ENCODE results near the gene IGSF3.
A peak's percentile ranks its signal among the peaks of the same experiment; 100 is the strongest.
"Not testable (repeated sequence)": the region's sequence is repeated elsewhere in the genome, so short reads cannot be mapped to it uniquely, and the experiment has no call there.

Gene IGSF3

DNA sequence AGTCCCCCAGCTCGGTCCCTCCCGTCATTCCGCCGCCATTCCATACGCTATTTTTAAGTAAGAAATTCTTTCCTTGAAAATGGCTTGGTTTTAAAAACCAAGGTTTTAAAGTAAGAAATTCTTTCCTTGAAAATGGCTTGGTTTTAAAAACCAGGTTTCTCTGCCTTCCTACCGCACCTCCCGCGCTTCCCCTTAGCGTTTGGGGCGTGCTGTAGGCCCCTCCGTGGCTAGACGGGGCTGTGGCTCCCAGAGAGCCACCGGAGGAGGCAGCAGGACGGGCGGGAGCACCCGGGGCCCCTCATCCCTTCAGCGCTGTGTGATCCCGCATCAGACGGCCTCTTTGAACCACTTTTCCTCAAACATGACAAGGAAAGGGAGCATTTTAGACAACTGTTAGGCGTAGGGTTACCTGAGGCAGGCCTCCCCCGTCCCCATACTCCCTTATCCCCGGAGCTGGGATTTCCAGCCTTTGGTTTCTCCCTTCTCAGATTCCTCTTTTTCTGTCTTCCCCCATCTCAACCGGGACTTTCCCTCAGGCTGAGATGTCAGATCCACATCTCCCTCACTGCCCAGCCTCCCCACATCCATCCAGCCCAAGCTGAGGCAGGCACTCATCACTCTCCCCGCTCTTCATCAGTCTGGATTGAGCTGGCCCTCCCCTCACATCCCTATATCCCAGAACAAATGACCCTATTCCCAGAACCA is 96.2 kb downstream of the IGSF3 start:
- DNase-seq: no peak

DNA sequence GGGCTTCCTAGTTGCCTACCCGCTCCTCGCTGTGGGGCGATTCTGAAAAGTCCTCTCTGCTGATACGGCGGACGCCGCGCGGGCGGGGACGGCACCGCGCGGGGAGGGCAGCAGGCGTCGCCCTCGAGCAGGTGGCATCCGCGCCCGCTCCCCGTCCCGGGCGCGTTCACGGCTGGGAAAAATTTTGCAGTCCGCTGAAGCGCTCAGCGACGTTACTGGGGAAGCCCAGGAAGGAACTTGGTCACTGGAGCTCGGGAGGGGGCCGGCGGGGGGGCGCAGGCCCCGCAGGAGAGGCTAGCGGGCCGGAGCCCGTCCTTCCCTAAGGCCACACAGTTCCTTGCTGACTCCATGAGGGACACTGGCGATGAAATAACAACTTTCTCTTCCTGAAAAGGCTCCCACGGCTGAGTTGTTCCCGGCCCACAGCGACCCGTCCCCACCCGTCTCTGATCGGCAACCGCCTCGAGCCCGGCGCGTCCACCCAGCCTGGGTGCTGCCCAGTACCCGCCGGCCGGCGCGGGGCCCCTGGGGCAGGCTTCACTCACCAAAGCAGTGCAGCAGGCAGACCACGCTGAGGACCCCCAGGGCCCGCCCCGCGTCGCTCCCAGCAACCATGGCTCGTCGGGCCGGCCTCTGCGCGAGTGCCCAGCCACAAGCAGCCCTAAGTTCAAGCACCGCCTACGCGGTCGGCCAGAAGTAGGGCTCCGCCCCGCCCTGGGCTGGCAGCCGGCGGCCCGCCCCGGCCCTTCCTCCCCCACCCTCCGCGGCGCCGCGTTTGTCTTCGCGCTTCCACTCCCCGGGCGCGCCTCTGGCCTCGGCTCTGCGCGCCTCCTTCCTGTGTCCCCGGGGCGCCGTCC is 96.9 kb downstream of the IGSF3 start, which contains the start of gene CD58:
Gene CD58, minus strand, starts transcription at position 669 of the 857 bp plus-strand sequence. Its CDS starts 54 bp downstream, at position 615.
- peak; percentile 83 for DNase-seq

DNA sequence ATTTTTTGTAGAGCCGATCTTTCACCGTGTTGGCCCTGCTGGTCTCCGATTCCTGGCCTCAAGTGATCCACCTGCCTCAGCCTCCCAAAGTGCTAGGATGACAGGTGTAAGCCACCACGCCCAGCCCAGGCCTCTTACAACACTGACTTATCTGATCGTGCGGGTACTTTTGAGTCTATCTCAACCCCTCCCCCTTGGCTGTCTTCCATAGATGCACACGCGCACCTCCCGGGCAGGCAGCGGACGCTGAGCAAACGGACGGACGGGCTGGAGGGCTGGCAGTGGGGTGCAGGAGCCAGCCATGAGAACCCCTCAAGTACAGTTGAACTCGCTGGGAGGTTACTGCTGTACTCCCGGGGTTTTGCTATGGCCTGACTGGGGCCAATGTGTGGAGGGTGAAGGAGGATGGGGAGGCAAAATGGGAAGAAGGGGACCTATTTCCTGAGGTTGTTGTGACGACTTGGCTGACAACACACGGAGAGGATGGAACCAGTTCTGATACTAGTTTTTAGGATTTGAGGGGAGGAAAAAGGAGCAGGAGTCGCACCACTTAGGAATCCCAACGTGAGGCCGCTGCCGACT is 97.7 kb downstream of the IGSF3 start:
- no peak for DNase-seq

DNA sequence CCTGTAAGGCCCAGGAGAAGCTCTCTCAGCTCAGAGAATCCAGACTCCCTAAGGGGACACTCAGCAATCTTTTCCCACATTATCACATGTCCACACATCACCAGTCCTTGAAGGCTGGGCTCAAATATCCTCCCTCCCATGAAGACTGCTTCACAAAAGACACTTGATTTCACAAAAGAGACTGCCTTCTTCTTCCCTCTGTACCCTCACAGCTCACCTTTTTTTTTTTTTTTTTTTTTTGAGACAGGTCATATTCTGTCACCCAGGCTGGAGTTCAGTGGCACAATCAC is 98.2 kb downstream of the IGSF3 start:
- DNase-seq: no peak

DNA sequence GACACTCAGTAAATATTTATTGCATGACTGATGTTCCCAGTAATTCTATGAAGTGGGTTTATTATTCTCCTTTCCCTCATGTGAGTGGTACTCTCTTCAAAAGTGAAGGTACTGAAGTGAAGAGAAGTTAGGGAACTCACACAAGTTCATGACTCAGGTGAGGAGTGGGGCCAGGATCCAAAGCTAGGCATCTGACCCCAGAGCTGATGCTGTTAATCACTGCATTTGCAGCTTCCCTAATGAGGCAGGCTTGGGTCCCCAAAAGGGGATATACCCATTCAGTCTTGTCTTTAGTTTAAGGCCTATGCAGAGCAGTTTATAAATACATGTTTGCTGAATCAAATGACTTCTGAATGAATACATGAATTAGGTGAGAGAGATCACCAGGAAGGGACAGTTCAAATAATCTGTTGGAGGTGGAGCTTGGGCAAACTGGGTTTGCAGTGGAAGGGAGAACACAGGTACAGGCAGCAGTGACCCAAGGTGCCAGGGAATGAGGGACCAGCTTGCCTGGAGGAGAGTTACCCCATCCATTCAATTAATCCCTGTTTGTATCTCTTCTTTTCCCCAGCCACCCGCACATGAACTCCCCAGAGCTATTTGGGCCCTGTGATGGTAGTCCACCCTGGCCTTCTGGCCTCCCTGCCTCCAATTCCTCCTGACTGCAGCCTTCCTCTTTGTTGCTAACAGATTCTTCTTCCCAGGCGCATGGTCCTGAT is 98.7 kb downstream of the IGSF3 start:
- no peak for DNase-seq

DNA sequence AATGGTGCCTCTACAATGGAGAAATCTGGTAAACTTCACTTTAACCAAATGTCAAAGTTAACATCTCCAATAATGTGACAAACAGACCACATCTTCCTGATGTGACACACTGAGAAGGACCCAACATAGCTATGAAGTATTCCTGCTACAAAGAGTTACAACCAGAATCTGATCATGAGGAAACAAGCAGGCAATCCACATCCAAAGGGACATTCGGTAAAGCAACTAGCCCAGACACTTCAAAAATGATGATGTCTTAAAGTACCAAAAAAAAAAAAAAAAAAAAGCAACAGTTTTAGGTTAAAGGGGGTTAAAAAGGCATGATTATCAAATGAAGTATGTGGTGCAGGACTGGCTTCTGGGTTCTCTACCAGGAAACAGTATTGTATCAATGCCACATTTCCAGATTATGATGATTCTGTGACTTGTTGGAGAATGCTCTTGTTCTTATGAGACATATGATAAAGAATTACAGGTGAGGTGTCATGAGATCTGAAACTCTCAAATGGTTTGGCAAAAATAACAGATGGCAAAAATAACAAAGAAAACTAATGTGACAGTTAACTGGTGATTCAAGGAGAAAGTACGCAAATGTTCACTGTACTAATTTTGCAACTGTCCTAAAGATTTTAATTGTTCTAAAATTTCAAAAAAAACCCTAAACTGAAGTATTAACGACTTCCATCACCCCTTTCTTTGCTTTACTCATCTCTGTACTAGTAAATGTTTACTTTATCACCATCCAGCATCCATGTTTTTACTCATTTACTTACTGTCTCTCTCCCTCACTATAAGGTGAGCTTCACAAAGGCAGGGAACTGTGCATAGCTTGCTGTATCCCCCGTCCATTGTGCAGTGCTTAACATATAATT is 99.5 kb downstream of the IGSF3 start:
- no peak for DNase-seq

DNA sequence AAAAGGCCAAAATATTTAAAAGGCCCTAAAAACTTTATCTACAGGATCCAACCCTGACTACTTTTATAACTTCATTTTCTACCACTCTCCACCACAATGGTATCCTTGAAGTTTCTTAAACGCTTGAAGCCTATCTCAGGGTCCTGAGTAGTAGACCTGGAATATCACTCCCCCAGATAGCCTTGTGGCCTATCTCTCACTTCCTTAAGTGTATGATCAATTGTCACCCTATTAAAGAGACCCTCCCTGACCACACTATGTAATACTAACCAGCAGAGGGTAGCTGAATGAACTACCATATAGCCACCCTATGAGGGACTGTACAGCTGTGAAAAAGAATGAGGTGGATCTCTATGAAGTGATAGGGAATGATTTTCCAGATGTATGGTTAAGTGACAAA is 102.3 kb downstream of the IGSF3 start:
- no peak for DNase-seq

DNA sequence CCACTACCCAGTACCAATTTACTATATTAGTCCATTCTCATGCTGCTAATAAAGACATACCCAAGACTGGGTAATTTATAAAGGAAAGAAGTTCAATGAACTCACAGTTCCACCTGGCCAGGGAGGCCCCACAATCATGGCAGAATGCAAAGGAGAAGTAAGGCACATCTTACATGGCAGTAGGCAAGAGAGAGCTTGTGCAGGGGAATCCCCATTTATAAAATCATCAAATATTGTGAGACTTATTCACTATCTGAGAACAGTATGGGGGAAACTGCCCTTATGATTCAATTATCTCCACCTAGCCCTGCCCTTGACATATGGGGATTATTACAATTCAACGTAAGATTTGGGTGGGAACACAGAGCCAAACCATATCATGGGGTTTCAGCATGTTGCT is 103.1 kb downstream of the IGSF3 start:
- no peak for DNase-seq

DNA sequence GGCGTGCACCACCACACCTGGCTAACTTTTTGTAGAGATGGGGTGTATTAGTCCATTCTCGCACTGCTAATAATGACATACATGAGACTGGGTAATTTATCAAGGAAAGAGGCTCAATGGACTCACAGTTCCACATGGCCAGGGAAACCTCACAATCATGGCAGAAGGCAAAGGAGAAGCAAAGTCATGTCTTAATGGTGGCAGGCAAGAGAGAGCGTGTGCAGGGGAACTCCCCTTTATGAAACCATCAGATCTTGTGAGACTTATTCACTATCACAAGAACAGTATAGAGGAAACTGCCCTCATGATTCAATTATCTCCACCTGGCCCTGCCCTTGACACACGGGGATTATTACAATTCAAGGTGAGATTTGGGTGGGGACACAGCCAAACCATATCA is 105.1 kb downstream of the IGSF3 start:
- not testable (repeated sequence) for DNase-seq

DNA sequence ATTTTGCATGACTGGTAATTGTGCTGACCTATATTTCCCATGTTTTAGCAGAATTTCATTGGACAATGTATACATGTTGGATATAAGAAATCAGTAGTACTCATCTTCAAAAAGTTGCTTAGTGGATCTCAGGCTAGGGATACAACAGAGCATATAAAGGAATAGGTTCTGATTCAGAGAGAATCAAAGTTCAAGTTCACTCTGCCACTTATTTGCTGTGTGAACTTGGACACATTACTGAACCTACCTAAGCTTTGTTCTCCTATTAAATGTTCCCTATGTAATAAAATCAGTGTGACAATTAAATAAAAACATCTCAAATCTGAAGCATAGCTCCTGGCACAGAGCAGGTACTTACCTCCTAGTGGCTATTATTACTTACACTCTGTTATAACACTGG is 106.0 kb downstream of the IGSF3 start:
- DNase-seq: no peak

DNA sequence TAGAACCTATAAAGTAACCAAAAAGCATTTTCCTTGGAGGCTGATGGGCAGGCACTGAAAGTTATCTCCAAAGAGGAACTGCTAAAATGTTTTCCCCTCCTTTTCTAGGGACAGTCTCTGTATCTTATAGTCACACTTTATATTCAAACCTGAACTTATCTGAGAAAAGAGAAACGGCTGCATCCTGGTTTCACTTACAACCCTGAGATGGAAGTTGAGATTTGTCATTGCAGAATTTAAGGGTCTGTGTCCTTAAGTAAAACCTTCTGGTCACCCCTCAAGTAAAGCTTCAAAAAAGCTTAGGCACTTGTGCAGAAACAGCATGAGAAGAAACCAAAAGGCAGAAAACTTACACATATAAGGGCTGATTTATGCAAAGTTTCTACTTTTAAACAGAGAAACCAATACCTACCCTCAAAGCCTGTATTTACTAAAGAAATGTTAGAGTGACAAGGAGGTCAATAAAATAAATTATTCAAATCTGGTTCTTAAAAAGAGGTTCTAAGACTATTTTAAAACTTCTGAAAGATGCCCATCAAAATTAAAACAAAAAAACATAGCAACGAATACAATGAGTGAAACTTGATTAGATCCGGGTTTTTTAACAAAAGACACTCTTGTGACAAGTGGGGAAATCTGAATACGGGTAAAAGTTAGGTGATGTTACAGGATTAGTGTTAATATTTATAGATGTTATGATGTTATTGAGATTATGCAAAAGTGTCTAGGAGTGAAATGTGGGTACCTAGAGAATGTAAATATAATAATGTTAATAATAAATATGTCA is 106.6 kb downstream of the IGSF3 start:
- no peak for DNase-seq

DNA sequence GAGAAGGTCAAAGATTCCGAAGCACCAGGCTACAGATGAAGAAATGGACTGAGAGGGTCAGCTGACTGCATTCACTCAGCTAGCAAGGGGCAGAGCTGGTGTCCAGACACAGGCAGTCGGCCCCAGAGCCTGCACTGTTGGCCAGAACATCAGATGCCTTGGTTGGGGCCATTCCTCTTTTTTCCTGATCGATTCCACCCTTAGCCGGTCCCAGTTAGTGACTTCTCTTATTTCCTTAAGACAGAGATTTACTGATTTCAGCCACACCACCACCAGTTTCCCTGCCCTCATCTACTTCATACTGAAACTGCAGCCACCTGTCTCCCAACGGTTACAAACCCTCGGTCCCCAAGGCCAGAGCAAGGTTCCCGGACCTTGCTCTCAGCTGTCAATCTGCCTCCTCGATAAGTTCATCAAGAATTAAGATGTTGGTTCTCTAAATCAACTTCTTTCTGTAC is 108.2 kb downstream of the IGSF3 start:
- no peak for DNase-seq

DNA sequence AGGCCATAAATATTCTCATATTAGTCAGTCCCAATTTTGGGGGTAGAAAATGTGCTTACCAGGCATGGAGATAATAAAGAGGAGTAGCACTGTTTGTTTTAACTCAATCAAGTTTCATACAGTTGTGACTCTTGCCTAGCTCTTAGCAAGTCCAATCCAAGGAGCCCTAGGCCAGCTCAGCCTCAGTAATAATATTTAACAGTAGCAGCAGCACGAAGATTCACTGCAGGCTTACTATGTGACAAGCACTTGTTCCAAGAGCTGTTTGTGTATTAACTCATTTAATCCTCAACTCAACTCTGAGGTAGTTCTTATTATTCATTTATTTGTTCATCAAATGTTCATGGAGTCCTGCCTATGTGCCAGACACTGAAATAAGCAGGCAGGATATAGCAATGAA is 109.0 kb downstream of the IGSF3 start:
- DNase-seq: no peak

DNA sequence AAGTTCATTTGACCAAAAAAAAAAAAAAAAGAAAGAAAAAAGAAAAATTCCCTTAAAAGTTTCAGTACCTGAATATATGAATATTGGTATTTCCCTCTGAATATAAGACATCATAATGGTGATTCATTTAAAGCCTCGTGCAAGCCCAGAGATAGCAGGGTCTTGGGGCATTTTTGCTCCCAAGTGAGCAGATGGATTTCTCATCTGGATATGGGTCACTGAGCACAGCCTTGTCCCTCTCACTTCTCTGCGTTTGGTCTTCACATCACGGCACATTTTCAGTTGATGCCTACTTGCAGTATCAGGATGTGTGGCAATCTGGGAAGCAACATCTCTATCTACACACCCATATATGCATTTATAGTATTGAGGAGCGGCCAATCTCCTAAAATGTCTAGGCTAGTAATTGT is 109.4 kb downstream of the IGSF3 start:
- DNase-seq: no peak

DNA sequence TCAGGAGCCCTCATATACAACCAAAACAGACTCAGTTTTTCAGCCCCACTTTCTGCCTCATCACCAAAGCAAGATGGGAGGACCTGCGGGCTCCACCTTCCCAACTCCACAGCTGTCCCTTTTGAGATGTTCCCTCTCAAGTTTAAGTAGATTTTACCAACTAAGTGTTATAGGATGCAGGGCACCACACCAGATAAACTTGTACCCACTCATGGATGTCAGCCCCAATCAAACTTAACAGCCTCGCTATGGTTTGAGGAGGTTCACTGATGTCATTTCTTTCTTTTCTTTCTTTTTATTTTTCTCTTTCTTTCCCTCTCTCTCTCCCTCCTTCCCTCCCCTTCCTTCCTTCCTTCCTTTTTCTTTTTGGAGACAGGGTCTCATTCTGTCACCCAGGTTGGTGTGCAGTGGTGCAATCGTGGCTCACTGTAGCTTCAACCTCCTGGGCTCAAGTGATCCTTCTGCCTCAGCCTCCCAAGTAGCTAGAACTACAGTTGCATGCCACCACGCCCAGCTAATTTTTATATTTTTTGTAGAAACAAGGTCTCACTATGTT is 110.1 kb downstream of the IGSF3 start:
- no peak for DNase-seq

DNA sequence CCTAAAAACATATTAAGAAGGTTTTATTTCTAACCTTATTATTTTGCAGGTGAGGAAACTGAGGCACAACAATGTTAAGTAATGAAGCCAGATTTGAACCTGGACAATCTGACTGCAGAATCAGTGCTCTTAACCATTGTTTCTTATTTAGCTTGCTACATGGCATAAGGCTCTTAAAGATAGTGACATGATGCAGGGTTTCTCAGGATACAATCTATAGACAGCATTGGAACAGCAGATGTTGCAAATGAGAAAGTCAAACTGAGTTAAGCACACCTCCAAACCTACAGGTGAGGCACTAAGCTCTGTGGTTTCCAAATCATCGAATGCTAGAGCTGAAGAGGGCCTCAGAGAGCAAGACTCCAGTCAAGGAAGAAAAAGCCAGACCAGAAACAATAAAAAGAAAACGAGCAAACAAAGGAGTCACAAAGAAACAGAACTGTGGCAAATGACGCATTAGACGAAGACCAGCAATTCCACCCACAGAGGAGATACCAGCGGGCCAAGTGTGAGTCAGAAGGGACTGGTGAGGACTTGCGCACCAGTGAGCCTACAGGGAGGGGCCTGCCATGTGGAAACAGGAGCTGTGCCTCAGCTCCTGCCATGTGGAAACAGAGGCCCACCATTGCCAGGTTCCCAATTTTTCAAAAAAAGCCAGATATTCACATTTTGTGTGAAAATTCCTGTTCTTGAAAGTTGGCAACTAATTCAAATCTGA is 111.1 kb downstream of the IGSF3 start:
- peak; percentile 43 for DNase-seq

DNA sequence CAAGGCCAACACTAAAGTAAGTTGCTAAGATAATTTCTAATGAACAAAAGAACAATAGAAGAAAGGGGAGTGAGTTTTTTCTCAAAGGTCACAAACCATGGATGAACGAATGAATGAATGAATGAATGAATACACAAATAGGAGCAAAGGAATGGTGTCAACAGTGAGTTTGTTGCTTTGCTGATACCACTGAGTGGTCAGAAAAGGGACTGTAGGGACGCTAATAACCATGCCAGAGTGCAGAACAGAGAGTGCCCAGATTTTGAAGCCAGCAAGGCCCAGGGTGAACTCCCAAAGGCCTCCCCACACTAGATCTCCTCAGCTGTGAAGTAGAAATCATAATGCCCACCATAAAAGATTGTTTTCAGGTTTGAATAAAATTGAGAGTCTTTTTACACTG is 112.6 kb downstream of the IGSF3 start:
- DNase-seq: no peak

DNA sequence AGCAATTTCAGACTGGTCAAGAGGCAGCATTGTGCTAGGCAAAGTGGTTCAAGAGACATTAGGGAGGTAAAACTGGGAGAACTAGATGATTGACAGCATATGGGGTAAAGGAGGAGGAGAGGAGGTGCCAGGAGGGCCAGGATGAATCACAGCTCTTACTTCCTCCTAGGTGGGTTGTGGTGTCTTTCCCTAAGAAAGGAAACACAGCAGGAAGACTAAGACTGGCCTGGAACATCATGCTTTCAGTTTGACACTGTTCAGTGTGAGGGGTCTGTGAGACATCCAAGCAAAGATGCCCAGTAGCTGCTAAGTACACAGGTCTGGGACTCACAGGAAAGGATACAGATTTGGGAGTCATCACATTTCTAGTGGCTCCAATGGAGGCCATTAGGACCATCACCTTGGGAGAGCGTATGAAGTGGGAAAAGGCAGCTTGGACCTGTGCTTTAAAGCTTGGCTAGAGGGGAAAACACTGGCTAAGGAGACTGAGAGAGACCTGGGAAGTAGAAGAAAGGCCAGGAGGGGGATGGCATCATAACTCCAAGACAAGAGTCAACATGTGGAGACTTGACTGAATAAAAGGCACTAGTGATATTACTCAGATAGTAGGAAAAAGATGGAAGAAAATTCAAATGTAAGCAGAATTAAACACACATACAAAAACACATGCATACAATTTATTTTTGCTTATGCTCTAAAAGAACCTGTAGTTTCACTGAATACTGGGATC is 114.0 kb downstream of the IGSF3 start:
- DNase-seq: peak; percentile 65

DNA sequence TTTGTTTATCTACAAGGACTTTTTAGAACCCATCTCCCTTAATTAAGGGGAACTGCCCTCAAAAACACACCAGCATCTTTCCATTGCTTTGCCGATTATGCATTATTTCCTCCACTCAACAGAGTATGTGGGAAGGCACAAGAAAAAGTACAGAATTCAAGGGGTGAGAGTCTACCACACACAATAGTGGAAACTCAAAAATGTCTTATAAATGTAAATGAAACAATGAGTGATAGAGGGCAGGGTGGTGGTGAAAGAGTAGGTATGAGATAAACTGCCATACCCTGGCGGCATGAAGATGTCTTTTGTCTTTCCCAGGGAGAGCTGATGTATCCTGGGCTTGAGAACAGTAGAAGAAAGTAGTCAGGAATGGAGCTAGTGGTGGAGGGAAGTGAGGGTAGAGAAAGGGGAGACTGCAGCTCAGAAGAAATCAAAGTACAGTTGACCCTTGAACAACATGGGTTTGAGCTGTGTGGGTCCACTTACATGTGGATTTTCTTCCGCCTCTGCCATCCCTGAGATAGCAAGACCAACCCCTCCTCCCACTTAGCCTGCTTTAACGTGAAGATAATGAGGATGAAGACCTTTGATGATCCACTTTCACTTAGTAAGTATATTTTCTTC is 121.1 kb downstream of the IGSF3 start:
- DNase-seq: no peak

Data from NCI-H226 (cell line).